Rectal smooth muscle tissue (tissue), 1 donor: ENCODE results near the gene ZNF283.

Experiments
- H3K27ac ChIP-seq: one replicate; pipeline ENCODE4 v1.7.0; 2013; ENCODE audit warnings: low read depth, low read length, inconsistent platforms
- H3K27me3 ChIP-seq: one replicate; pipeline ENCODE4 v1.7.0; 2013; ENCODE audit warnings: low read length; ENCODE audit not compliant: control insufficient read depth, insufficient read depth
- H3K36me3 ChIP-seq: one replicate; pipeline ENCODE4 v1.7.0; 2013; ENCODE audit warnings: low read length; ENCODE audit not compliant: control insufficient read depth, insufficient read depth
- H3K4me1 ChIP-seq: one replicate; pipeline ENCODE4 v1.7.0; 2013; ENCODE audit warnings: low read length; ENCODE audit not compliant: control insufficient read depth, insufficient read depth
- H3K4me3 ChIP-seq: one replicate; pipeline ENCODE4 v1.7.0; 2013; ENCODE audit warnings: low read length
- H3K9ac ChIP-seq: one replicate; pipeline ENCODE4 v1.7.0; 2013; ENCODE audit warnings: low read length

Gene ZNF283

DNA sequence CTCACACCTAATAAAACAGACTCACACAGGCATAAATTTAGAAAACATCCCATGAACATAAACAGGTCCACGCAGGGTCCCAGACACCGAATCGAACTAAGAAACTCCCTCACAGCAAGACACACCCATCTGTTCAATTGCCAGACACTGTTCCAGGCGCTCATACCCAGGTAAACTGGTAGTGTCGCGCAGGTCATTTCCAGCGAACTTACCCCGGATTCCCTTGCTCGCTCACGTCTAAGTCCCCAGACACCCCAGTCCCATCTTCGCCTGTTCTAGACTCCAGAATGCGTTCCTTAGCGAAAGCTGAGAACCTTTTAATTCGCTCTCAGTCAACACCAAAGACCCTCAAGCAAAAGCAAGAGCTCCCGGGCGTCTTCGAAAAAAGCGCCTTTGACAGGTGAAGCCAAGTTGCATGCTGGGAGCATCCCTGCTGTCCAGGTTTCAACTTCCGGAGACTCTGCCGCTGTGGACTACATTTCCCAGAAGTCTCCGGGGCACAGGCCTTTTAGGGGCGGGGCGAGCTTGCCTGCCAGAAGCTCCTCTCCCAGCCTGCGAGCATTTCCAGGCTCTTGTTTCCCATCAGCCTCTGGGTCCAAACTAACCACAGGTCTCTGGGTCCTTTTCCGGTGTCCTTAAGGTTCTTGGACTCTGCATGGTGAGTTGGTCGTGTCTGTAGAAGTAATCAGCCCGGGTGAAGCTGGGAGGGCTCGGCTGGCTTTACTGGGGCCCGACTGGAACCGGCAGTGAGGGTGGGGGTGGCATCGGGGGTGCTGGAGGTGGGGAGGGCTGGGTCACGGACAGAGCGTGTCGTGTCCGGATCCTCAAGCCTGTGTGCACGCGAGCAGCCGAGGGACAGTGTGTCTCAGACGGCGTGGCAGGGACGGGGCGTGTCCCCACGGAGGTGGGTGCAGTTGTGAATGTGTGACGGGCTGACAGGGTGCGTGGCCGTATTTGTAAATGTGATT is at the start of gene ZNF283:
Gene ZNF283 (plus strand): TSS at position 535 of the 968 bp plus-strand sequence. CDS start 6,184 bp downstream, outside the sequence.
- Histone ChIP-seq H3K36me3 (peaks cover 5% of the 10 kb centered on the region), H3K4me1 (peaks cover 3% of the 10 kb centered on the region), H3K9ac (no peak within 1 kb of the TSS), H3K27ac (no peak within 1 kb of the TSS), H3K4me3 (peak within 1 kb of the TSS; percentile 74), H3K27me3 (no peaks in the 10 kb centered on the region)

DNA sequence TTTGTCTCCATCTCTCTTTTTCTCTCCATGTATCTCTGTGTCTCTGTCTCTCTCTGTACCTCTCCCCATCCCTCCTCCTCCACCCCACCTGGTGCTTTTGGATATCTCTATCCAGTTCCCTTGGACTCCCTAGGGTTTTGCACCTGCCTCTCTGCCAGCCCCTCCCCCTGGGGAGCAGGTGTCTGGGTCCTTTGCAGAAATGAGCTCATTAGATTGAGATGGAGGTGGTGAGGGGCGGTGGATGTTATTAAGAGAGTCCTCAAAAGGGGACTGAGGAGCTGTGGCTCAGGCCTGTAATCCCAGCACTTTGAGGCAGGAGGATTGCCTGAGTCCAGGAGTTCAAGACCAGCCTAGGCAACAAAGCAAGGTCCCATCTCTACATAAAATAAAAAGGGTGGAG is 48.5 kb upstream of the ZNF283 start:
- Histone ChIP-seq H3K27me3 (peaks cover 5% of the 10 kb centered on the region), H3K9ac (no peak overlapping the region), H3K4me3 (peak overlapping the region; percentile 72), H3K4me1 (no peaks in the 10 kb centered on the region), H3K27ac (no peak overlapping the region), H3K36me3 (no peaks in the 10 kb centered on the region)

DNA sequence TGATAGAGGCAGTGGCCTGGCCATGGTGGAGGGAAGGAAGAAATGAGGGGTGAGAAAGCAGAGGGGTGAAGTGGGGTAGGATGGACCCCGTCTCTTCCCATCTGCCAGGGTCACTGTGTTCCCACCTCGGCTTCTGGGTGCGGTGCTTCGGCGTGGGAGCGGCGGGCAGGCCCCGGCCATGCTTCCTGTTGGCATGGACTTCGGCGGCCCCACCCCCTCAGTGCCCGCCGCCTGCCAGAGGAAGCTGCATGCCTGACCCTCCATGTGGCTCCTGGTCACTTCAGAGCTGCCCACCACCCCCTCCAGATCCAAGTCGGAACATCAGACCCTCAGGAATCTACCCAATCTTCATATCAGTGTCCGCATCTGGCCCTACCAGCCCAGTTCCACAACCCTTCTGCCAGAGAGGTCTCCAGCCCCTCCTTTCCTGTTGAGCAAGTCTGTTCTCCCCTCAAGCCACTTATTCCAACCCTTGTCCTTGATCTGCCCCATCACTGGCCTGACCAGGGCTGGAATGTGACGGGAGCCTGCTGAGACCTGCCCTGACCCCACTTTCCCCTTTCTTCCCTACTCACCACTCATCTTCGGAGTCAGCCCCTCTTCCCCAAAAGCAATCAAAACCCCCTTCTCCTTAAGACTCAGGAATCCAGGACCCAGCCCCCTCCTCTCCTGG is 47.8 kb upstream of the ZNF283 start:
- Histone ChIP-seq H3K9ac (peak overlapping the region; percentile 67), H3K4me1 (no peaks in the 10 kb centered on the region), H3K27me3 (peaks cover 6% of the 10 kb centered on the region), H3K36me3 (no peaks in the 10 kb centered on the region), H3K4me3 (peak overlapping the region; percentile 72), H3K27ac (no peak overlapping the region)

DNA sequence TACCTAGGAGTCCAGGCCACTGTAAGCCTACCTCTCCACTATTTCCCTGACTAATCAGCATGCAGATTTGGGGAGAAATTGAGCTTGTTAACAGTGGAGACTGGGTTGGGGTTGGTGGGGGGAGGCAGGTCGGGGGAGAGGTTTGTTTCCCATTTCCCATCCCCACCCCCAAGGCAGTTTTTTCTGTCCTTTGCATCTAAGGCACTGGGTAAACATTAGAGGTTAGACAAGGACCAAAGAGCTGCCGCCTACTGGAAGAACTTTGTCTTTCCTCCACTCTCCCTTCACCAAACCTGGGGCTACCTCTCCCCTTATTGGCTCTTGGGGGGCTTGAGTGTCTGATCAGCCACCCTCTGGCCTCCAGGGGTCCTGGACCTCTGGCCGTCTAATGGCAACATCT is 47.3 kb upstream of the ZNF283 start:
- H3K36me3 ChIP-seq = no peaks in the 10 kb centered on the region
- H3K4me1 ChIP-seq = no peaks in the 10 kb centered on the region
- H3K9ac ChIP-seq = peak overlapping the region; percentile 67
- peak overlapping the region; percentile 72 for H3K4me3 ChIP-seq
- H3K27me3 ChIP-seq = peaks cover 7% of the 10 kb centered on the region
- no peak overlapping the region for H3K27ac ChIP-seq

DNA sequence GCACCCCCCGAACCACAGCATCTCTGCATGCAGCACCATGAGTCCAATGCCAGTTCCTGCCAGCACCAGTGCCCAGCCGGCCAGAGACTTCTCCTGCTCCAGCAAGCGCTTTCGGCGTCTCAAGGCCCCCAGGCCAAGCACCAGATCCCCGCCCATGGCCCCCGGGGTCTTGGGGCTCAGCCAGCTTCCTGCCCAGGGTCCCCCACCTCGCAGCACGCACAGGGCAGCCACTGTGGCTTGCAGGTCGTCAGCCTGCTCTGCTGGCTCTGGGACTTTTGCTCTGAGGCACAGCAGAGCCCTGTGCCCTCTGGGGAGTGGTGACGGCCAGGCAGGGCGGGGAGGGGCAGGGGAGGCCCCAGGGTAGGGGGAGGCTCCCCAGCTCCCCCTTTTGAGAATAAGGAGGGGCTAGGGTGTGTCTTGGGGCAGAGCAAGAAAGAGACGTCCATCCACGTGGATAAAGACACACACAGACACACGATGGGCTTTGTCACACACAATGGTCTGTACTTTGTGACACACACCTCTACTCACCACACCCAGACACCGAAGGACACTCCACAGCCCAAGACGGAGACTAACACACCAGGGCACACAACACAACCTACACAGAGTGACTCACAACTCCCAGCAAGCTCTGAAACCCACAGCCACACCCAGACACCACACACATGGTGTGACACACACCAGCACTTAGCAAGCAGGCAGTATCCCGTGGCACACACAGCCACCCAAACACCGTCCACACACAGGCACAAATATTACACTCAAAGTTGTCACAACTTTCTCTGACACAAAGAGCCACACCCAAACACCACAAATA is 46.2 kb upstream of the ZNF283 start, which contains the start of gene KCNN4:
Gene KCNN4 (minus strand): TSS at position 268 of the 820 bp plus-strand sequence. CDS start 112 bp downstream, at position 156.
- no peaks in the 10 kb centered on the region for H3K4me1 ChIP-seq
- H3K36me3 ChIP-seq = no peaks in the 10 kb centered on the region
- H3K9ac ChIP-seq = peak within 1 kb of the TSS; percentile 67
- peak within 1 kb of the TSS; percentile 72 for H3K4me3 ChIP-seq
- H3K27ac ChIP-seq = no peak within 1 kb of the TSS
- H3K27me3 ChIP-seq = peaks cover 5% of the 10 kb centered on the region

DNA sequence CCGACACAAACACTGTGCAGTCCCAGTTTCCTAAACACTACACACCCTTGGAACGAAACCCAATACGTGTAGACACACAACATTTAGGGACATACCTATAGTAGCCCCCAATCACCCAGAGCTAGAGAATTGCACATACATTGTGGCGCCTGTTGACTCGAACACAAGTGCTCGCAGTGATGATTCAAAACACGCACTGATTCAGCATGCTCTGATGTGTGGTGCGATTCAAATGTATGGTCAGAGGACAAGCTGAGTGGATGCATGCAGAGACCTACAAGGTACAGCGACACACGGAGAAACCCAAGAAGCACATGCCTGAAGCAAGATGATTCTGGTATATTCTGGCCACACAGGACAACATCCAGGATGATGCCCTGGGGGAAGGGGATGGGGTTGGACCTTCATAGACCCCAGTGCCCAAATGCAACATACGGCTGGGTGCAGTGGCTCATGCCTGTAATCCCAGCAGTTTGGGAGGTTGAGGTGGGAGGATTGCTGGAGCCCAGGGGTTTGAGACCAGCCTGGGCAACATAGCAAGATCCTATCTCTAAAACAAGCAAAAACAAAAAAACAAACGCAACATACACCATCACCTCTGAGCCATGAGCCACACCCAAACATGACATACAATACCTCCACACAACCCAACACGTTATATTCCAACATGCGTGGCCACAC is 45.4 kb upstream of the ZNF283 start:
- Histone ChIP-seq H3K9ac (no peak overlapping the region), H3K27me3 (peaks cover 5% of the 10 kb centered on the region), H3K27ac (no peak overlapping the region), H3K36me3 (no peaks in the 10 kb centered on the region), H3K4me3 (no peak overlapping the region), H3K4me1 (no peaks in the 10 kb centered on the region)

DNA sequence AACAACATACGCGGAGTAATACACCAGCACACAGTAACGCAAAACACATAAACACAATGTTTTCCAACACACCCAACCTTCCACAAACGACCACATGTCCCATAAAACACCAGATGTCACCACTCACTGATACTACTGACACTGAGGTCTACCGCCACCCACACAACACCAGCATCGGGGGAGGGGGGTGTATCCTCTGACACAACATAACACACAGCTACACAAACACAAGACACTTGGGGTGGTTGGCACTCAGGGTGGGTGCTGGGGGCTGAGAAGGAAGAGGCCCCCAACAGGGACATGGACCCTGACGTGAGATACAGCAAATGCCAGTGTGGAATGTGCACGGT is 44.8 kb upstream of the ZNF283 start:
- no peaks in the 10 kb centered on the region for H3K4me1 ChIP-seq
- no peaks in the 10 kb centered on the region for H3K36me3 ChIP-seq
- no peak overlapping the region for H3K9ac ChIP-seq
- H3K27me3 ChIP-seq = peaks cover 5% of the 10 kb centered on the region
- H3K4me3 ChIP-seq = peak overlapping the region; percentile 38
- no peak overlapping the region for H3K27ac ChIP-seq

DNA sequence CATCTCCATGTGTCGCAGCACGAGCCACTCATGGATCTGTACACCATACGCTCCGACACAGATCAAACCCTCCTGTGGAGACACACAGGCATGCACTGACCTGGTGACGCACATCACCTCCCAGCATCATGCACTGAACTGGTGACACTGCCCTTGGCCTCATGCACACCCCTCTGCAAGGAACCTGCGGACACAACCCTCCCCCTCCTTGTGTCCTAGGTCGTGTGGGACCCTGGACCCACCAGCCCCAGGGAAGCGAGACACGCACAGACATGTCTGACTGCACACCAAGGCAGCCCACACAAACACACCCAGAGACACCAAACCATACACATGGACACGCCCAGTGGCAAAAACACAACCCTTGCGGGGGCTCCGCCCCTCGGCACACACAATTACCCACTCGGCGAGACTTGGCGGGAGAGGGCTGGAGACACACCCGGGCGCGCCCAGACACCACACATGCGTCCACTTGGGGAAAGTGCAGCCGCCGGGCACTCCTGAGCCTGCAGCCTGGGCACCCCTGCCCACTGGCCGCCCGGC is 44.4 kb upstream of the ZNF283 start:
- Histone ChIP-seq H3K27ac (no peak overlapping the region), H3K36me3 (no peaks in the 10 kb centered on the region), H3K9ac (no peak overlapping the region), H3K4me1 (no peaks in the 10 kb centered on the region), H3K27me3 (peaks cover 5% of the 10 kb centered on the region), H3K4me3 (peak overlapping the region; percentile 38)

DNA sequence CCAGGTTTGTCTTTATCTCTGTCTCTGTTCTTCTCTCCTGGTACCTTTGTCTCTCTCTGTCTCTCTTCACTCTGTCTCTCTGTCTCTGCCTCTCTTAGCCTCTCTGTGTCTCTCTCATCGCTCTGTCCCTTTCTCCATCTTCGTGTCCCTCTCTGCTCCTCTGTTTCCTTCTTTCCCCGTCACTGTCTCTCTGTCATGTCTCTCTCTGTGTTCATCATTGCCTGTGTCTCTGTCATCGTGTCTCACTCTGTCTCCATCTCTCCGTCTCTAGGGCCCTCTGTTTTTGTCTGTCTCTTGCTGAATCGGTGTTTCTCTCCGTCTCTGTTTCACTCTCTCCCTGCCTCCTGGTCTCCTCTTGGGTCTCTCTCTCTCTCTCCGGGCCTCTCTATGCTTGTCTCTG is 43.5 kb upstream of the ZNF283 start:
- no peaks in the 10 kb centered on the region for H3K4me1 ChIP-seq
- no peak overlapping the region for H3K4me3 ChIP-seq
- H3K9ac ChIP-seq = no peak overlapping the region
- H3K36me3 ChIP-seq = no peaks in the 10 kb centered on the region
- no peak overlapping the region for H3K27ac ChIP-seq
- peaks cover 5% of the 10 kb centered on the region for H3K27me3 ChIP-seq

DNA sequence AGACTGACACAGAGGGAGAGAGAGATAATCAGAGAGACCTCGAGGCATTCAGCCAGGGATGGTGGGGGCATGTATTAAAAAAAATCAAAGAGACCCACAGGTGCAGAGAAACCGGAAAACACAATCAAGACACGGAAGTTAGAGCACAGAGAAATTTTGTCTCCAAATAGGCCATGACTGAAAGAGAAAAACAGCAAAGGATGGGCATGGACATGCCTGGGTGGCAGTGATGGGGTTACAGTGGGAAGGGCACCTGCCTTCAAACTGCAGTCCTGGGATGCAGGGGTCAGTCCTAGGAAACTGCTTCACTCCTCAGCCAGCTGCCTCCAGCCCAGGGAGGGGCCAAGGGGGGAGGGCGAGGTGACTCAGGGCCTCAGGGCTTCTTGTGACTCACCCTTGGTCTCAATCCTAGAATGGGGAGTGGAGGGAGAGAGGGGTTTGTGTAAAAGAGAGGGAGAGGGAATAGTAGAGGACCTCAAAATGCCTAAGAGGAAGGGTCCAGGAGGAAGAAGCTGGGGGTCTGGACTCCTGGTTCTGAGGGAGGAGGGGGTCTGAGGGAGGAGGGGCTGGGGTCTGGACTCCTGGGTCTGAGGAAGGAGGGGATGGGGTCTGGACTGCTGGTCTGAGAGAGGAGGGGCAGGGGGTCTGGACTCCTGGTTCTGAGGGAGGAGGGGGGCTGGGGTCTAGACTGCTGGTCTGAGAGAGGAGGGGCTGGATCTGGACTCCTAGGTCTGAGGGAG is 42.7 kb upstream of the ZNF283 start:
- H3K9ac ChIP-seq = no peak overlapping the region
- H3K27me3 ChIP-seq = peaks cover 4% of the 10 kb centered on the region
- H3K36me3 ChIP-seq = no peaks in the 10 kb centered on the region
- no peak overlapping the region for H3K27ac ChIP-seq
- H3K4me1 ChIP-seq = no peaks in the 10 kb centered on the region
- H3K4me3 ChIP-seq = no peak overlapping the region
